ENCODE data around the gene GOLGA6L1.
"Not testable (repeated sequence)": the region's sequence is repeated elsewhere in the genome, so short reads cannot be mapped to it uniquely, and the experiment has no call there.

GOLGA6L1 gene, protein sequence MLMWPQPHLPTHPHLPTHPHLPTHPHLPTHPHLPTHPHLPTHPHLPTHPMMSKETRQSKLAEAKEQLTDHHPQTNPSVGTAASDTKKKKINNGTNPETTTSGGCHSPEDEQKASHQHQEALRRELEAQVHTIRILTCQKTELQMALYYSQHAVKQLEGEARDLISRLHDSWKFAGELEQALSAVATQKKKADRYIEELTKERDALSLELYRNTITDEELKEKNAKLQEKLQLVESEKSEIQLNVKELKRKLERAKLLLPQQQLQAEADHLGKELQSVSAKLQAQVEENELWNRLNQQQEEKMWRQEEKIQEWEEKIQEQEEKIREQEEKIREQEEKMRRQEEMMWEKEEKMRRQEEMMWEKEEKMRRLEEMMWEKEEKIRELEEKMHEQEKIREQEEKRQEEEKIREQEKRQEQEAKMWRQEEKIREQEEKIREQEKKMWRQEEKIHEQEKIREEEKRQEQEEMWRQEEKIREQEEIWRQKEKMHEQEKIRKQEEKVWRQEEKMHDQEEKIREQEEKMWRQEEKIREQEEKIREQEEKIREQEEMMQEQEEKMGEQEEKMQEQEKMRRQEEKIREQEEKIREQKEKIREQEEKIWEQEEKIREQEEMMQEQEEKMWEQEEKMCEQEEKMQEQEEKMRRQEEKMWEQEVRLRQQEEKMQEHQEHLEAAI

DNA sequence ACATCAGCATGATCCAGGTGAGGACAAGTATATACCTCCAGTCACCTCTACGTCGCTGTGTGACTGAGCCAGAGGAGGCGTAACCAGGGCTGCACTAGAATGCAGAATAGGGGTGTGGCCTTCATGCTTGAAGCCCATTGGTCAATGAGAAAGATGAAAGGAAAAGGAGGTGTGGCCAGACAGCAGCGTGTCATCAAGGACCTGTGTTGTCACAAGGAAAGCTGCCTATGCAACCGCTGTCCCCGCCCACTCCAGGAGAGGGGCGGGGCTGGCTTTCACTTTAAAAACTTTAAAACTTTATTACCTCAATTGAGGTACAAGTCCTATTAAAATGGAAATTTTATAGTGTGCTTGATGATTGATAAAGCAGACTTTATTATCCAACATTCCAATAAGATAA is at the start of gene GOLGA6L1:
TSS of gene GOLGA6L1 (minus strand) at position 101 of the 400 bp plus-strand sequence. CDS start at position 10, 91 bp downstream.
- H3K36me3 ChIP-seq (replicated peaks); H3K4me3 ChIP-seq; DNase-seq (ENCODE audit: low spot score in 2 of 2); H3K4me1 ChIP-seq; H3K27me3 ChIP-seq (ENCODE audit: low read depth); H3K9me3 ChIP-seq; in situ Hi-C loops (cut with MboI; ENCODE audit: low sequenced_read_pairs): not testable (repeated sequence)

DNA sequence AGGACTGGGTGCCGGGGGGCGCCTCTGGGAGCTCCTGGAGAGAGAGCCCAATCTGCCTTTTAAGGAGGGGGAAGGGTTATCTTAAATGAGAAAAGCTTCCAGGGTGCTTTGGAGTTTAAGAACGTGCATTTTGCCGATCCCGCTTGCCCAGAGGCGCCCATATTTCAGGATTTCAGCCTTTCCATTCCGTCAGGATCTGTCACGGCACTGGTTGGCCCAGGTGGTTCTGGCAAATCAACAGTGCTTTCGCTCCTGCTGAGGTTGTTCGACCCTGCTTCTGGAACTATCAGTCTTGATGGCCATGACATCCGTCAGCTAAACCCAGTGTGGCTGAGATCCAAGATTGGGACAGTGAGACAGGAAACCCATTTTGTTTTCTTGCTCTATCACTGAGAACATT is 44.6 kb upstream of the GOLGA6L1 start:
- H3K9me3 ChIP-seq; H3K4me3 ChIP-seq; H3K27me3 ChIP-seq (ENCODE audit: low read depth); in situ Hi-C loops (cut with MboI; ENCODE audit: low sequenced_read_pairs); DNase-seq (ENCODE audit: low spot score in 2 of 2); H3K36me3 ChIP-seq (replicated peaks); H3K4me1 ChIP-seq: not testable (repeated sequence)

GRCh38 chr15:23180547-23180927 is 43.9 kb upstream of the GOLGA6L1 start:
- H3K36me3 ChIP-seq (replicated peaks); in situ Hi-C loops (cut with MboI; ENCODE audit: low sequenced_read_pairs); H3K4me3 ChIP-seq; H3K4me1 ChIP-seq; H3K9me3 ChIP-seq; H3K27me3 ChIP-seq (ENCODE audit: low read depth); DNase-seq (ENCODE audit: low spot score in 2 of 2): not testable (repeated sequence)

DNA sequence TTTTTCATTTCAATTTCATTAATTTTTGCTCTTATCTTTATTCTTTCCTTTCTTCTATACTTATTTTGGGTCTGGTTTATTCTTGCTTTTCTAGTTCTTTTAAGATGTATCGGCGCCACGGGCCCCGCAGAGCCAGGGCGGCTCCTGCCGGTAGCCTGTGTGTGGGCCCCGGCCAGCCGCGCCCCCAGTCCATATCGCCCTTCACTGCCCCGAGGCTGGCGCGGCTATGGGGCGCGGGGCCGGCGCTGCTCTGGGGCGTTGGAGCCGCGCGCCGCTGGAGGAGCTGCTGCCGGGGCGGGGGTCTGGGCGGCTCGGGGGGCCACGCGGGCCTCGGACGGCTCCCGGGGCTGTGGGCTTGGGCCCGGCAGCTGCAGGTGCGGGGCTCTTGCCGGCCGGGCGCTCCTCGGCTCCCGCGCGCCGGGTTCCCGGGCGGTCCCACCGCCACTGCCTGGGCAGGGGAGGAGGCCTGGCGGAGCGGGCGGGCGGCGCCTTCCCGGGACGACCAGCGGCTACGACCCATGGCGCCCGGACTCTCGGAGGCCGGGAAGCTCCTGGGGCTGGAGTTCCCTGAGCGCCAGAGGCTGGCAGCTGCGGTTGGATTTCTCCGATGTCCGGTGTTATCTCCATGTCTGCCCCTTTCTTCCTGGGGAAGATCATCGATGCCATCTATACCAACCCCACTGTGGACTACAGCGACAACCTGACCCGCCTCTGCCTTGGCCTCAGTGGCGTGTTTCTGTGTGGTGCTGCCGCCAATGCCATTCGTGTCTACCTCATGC is 43.3 kb upstream of the GOLGA6L1 start:
- in situ Hi-C loops (cut with MboI; ENCODE audit: low sequenced_read_pairs); H3K27me3 ChIP-seq (ENCODE audit: low read depth); DNase-seq (ENCODE audit: low spot score in 2 of 2); H3K36me3 ChIP-seq (replicated peaks); H3K9me3 ChIP-seq; H3K4me1 ChIP-seq; H3K4me3 ChIP-seq: not testable (repeated sequence)

GRCh38 chr15:23176683-23177082 is 40.1 kb upstream of the GOLGA6L1 start:
- DNase-seq (ENCODE audit: low spot score in 2 of 2); H3K4me1 ChIP-seq; H3K9me3 ChIP-seq; in situ Hi-C loops (cut with MboI; ENCODE audit: low sequenced_read_pairs); H3K36me3 ChIP-seq (replicated peaks); H3K4me3 ChIP-seq; H3K27me3 ChIP-seq (ENCODE audit: low read depth): not testable (repeated sequence)

GRCh38 chr15:23175606-23176005 is 39.0 kb upstream of the GOLGA6L1 start:
- H3K36me3 ChIP-seq (replicated peaks); DNase-seq (ENCODE audit: low spot score in 2 of 2); H3K4me1 ChIP-seq; H3K4me3 ChIP-seq; H3K9me3 ChIP-seq; H3K27me3 ChIP-seq (ENCODE audit: low read depth); in situ Hi-C loops (cut with MboI; ENCODE audit: low sequenced_read_pairs): not testable (repeated sequence)

GRCh38 chr15:23174609-23175140 is 38.1 kb upstream of the GOLGA6L1 start:
- in situ Hi-C loops (cut with MboI; ENCODE audit: low sequenced_read_pairs) = not testable (repeated sequence)

DNA sequence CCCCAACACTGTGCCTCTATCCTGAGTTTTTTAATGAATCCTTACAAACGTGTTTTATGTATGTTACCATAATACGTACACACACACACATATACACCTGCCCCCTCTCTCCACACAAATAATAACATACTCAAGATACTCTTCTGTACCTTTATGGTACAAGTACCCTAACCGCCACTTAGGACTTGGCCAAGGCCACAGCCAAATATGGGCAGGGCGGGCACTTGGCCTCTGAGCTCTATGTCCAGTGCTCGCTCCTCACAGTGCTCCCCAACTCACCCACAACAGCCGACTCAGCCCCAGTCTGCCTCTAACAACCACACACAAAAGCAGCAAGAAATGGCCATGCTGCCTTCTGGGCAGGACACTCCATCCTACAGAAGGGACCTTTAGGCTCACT is 3.8 kb downstream of the GOLGA6L1 start:
- H3K9me3 ChIP-seq; in situ Hi-C loops (cut with MboI; ENCODE audit: low sequenced_read_pairs); H3K4me1 ChIP-seq; H3K27me3 ChIP-seq (ENCODE audit: low read depth); H3K36me3 ChIP-seq (replicated peaks); DNase-seq (ENCODE audit: low spot score in 2 of 2); H3K4me3 ChIP-seq: not testable (repeated sequence)

More at GRCh38 chr15:23174609-23175140, 38.1 kb upstream of the GOLGA6L1 start:
- H3K27me3 ChIP-seq (ENCODE audit: low read depth); H3K36me3 ChIP-seq (replicated peaks); H3K4me3 ChIP-seq; H3K4me1 ChIP-seq; H3K9me3 ChIP-seq; DNase-seq (ENCODE audit: low spot score in 2 of 2): not testable (repeated sequence)

GRCh38 chr15:23118208-23118607 is 18.4 kb downstream of the GOLGA6L1 start:
- peaks cover 8% of the 10 kb centered on the region; the same call in 1 of the 2 replicates for H3K27me3 ChIP-seq (ENCODE audit: low read depth)
- H3K4me1 ChIP-seq = no peaks in the 10 kb centered on the region
- H3K36me3 ChIP-seq (replicated peaks) = no peaks in the 10 kb centered on the region
- no peak for DNase-seq (ENCODE audit: low spot score in 2 of 2)
- H3K9me3 ChIP-seq = no peaks in the 10 kb centered on the region
- in situ Hi-C loops (cut with MboI; ENCODE audit: low sequenced_read_pairs) = no loop called here
- H3K4me3 ChIP-seq = no peak overlapping the region

DNA sequence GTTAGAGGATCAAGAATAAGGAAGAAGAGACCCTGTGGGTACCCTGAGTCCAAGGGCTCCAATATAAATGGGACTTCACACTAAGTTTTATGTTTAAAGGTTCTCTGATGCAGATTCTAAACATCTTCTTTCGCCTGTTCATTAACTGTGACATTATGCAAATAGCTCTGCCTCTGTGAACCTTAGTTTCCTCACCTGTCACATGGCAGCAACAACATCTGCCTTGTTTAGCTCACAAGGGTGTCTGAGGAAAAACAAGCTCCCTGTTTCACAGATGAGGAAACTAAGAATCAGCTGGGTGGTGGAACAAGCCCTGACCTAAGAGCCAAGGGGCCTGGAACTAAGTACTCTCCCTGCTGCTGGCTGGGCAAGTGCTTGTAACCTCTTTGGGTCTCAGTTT is 40.8 kb downstream of the GOLGA6L1 start:
- in situ Hi-C loops (cut with MboI; ENCODE audit: low sequenced_read_pairs) = no loop called here
- Histone ChIP-seq H3K4me3 (no peak overlapping the region), H3K9me3 (no peaks in the 10 kb centered on the region), H3K4me1 (no peaks in the 10 kb centered on the region), H3K27me3 (ENCODE audit: low read depth) (no peaks in the 10 kb centered on the region), H3K36me3 (replicated peaks) (no peaks in the 10 kb centered on the region)
- DNase-seq (ENCODE audit: low spot score in 2 of 2) = no peak

DNA sequence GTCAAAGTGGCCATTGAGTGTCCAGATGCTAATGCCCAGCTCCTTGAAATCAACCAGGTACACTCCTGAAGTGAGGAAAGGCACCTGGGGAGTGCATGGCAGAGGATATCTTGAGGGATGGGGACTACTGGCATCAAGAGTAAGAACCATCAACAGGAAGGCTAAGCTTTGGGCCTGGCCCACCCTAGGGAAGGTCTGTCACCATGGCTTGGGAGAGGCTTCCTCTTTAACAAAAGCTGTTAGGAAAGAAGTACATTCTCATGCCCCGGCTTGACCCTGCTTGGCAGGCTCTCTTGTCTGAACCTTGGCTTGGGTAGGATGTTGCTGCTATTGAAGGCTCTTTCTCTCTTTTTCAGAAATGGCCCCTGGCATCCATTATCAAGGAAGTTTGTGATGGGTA is 53.5 kb downstream of the GOLGA6L1 start:
- no peaks in the 10 kb centered on the region for H3K4me1 ChIP-seq
- H3K36me3 ChIP-seq (replicated peaks) = no peaks in the 10 kb centered on the region
- DNase-seq (ENCODE audit: low spot score in 2 of 2) = no peak
- in situ Hi-C loops (cut with MboI; ENCODE audit: low sequenced_read_pairs) = no loop called here
- peaks cover 13% of the 10 kb centered on the region for H3K27me3 ChIP-seq (ENCODE audit: low read depth)
- no peaks in the 10 kb centered on the region for H3K9me3 ChIP-seq
- H3K4me3 ChIP-seq = no peak overlapping the region

GRCh38 chr15:23081996-23082737 is 54.5 kb downstream of the GOLGA6L1 start:
- H3K36me3 ChIP-seq (replicated peaks); DNase-seq (ENCODE audit: low spot score in 2 of 2); H3K4me1 ChIP-seq; H3K4me3 ChIP-seq; in situ Hi-C loops (cut with MboI; ENCODE audit: low sequenced_read_pairs); H3K9me3 ChIP-seq: not testable (repeated sequence)
- H3K27me3 ChIP-seq (ENCODE audit: low read depth) = peaks cover 10% of the 10 kb centered on the region; the same call in 1 of the 2 replicates

- Histone ChIP-seq H3K27me3 (ENCODE audit: low read depth) (peaks cover 10% of the 10 kb centered on the region; the same call in 1 of the 2 replicates), H3K9me3 (no peaks in the 10 kb centered on the region), H3K36me3 (replicated peaks) (no peaks in the 10 kb centered on the region), H3K4me1 (no peaks in the 10 kb centered on the region), H3K4me3 (no peak overlapping the region)
- in situ Hi-C loops (cut with MboI; ENCODE audit: low sequenced_read_pairs) = no loop called here
- no peak for DNase-seq (ENCODE audit: low spot score in 2 of 2)
Observed at GRCh38 chr15:23081271-23081670, 55.4 kb downstream of the GOLGA6L1 start.
